ENCODE data around the gene KRTAP5-1.

The KRTAP5-1 gene

DNA sequence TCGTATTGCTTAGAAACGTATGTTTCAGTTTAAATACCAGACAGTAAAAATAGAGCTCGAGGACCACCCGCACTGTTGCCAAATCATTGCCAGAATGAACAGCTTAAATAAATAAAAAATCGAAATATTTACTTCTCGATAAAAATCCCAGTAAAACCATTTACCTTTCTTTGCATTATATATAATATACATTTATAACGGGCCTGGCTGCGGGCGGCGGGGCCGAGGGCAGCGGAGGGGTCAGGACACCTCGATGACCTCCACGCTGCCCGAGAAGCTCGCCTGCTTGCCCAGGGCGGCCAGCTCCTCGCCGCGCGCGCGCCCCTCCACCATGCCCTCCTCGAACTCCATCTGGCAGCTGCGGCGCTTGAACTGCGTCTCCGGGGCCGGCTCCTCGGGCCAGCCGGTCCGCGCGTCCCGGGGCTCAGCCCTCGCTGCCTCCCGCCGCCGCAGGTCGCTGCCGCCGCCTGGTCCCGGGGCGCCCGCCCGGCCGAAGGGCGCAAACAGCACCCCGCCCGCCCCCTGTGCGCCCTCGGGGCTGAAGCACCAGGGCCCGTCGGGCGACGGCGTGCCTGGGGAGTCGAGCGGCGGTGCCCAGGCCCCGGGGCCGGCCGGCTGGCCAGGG is 28.7 kb downstream of the KRTAP5-1 start:
- H4K91ac ChIP-seq (ENCODE audit: low read depth, low read length), result no peak overlapping the region
- no peak overlapping the region for H3K23ac ChIP-seq (ENCODE audit: low read length)
- H3K27ac ChIP-seq (ENCODE audit: low read depth, low read length), result no peak overlapping the region
- H3K79me1 ChIP-seq (ENCODE audit: low read length), result no peaks in the 10 kb centered on the region
- peaks cover 48 to 52% of the 10 kb centered on the region in 2 experiments for H3K36me3 ChIP-seq (ENCODE audit: control insufficient read depth in 1 of 2, insufficient read depth in 2 of 2, low read length in 2 of 2)
- H2AFZ ChIP-seq (ENCODE audit: insufficient read depth, low read length, poor library complexity), result no peak overlapping the region
- no peak overlapping the region for H4K8ac ChIP-seq (ENCODE audit: low read depth, low read length)
- H4K12ac ChIP-seq (ENCODE audit: low read depth, low read length), result no peak overlapping the region
- H3K14ac ChIP-seq (ENCODE audit: low read length), result no peak overlapping the region
- no peaks in the 10 kb centered on the region for H3K27me3 ChIP-seq (ENCODE audit: insufficient read depth, low read length)
- DNase-seq, result no peak
- no peak overlapping the region for H2BK120ac ChIP-seq (ENCODE audit: insufficient read depth, low read length, poor library complexity)
- 100% methylated on average over 2 of the region's 63 CpGs for WGBS (ENCODE audit: extremely low coverage, insufficient coverage, insufficient read length)
- no peak overlapping the region for H3K4me2 ChIP-seq (ENCODE audit: low read length)
- no peak overlapping the region for H2BK12ac ChIP-seq (ENCODE audit: low read length)
- H3K9ac ChIP-seq (ENCODE audit: low read length), result no peak overlapping the region
- no peak overlapping the region for H3K18ac ChIP-seq (ENCODE audit: low read length)
- no peak overlapping the region for H3K4me3 ChIP-seq (ENCODE audit: low read depth, low read length)
- no peak overlapping the region for H2AK5ac ChIP-seq (ENCODE audit: low read length)
- H3K9me3 ChIP-seq (ENCODE audit: insufficient read depth, low read depth, low read length), result peaks cover 5% of the 10 kb centered on the region
- no peak overlapping the region for H2BK5ac ChIP-seq (ENCODE audit: low read depth, low read length, poor library complexity)
- H3K4ac ChIP-seq (ENCODE audit: low read depth, low read length), result no peak overlapping the region
- peaks cover 2 to 4% of the 10 kb centered on the region in 2 experiments for H3K4me1 ChIP-seq (ENCODE audit: control insufficient read depth in 1 of 2, insufficient read depth in 2 of 2, low read length in 2 of 2)
- H3K79me2 ChIP-seq (ENCODE audit: control insufficient read depth, insufficient read depth, low read length, poor library complexity), result no peaks in the 10 kb centered on the region

DNA sequence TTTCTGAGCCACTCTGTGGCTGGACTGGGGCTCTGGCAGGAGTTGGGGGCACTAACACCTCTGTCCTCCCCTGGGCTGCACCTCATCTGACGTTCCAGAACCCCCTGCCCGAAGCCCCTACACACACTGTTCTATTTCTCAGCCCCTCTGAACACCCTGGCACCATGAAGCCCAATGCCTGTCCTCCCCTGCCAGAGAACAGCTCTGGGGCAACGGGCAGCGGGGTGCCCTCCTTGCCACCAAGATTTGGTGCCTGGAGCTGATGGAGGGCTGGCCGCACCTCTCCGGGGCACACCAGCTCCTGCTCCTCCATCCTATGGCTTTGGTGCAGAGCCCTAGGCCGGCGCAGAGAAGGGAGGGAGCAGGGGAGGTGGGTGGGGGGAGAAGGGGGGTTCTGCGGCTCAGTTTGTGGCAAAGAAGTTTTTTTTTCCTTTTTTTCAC is 29.4 kb downstream of the KRTAP5-1 start:
- Histone ChIP-seq H4K8ac (ENCODE audit: low read depth, low read length) (no peak overlapping the region), H2BK5ac (ENCODE audit: low read depth, low read length, poor library complexity) (no peak overlapping the region), H3K14ac (ENCODE audit: low read length) (no peak overlapping the region), H3K23ac (ENCODE audit: low read length) (no peak overlapping the region), H3K4me2 (ENCODE audit: low read length) (no peak overlapping the region), H3K18ac (ENCODE audit: low read length) (no peak overlapping the region), H3K36me3 (ENCODE audit: control insufficient read depth in 1 of 2, insufficient read depth in 2 of 2, low read length in 2 of 2) (peaks cover 43 to 46% of the 10 kb centered on the region in 2 experiments), H4K12ac (ENCODE audit: low read depth, low read length) (no peak overlapping the region), H3K9ac (ENCODE audit: low read length) (no peak overlapping the region), H3K79me2 (ENCODE audit: control insufficient read depth, insufficient read depth, low read length, poor library complexity) (no peaks in the 10 kb centered on the region), H4K91ac (ENCODE audit: low read depth, low read length) (no peak overlapping the region), H2BK120ac (ENCODE audit: insufficient read depth, low read length, poor library complexity) (no peak overlapping the region), H3K4me3 (ENCODE audit: low read depth, low read length) (no peak overlapping the region), H2BK12ac (ENCODE audit: low read length) (no peak overlapping the region), H2AK5ac (ENCODE audit: low read length) (no peak overlapping the region), H3K79me1 (ENCODE audit: low read length) (no peaks in the 10 kb centered on the region), H3K27me3 (ENCODE audit: insufficient read depth, low read length) (no peaks in the 10 kb centered on the region), H3K4ac (ENCODE audit: low read depth, low read length) (no peak overlapping the region), H2AFZ (ENCODE audit: insufficient read depth, low read length, poor library complexity) (no peak overlapping the region), H3K9me3 (ENCODE audit: insufficient read depth, low read depth, low read length) (peaks cover 5% of the 10 kb centered on the region), H3K4me1 (ENCODE audit: control insufficient read depth in 1 of 2, insufficient read depth in 2 of 2, low read length in 2 of 2) (peaks cover 2 to 4% of the 10 kb centered on the region in 2 experiments), H3K27ac (ENCODE audit: low read depth, low read length) (no peak overlapping the region)
- no peak for DNase-seq
- WGBS (ENCODE audit: extremely low coverage, insufficient coverage, insufficient read length), result no CpG with 5 or more reads among the region's 9 CpGs

DNA sequence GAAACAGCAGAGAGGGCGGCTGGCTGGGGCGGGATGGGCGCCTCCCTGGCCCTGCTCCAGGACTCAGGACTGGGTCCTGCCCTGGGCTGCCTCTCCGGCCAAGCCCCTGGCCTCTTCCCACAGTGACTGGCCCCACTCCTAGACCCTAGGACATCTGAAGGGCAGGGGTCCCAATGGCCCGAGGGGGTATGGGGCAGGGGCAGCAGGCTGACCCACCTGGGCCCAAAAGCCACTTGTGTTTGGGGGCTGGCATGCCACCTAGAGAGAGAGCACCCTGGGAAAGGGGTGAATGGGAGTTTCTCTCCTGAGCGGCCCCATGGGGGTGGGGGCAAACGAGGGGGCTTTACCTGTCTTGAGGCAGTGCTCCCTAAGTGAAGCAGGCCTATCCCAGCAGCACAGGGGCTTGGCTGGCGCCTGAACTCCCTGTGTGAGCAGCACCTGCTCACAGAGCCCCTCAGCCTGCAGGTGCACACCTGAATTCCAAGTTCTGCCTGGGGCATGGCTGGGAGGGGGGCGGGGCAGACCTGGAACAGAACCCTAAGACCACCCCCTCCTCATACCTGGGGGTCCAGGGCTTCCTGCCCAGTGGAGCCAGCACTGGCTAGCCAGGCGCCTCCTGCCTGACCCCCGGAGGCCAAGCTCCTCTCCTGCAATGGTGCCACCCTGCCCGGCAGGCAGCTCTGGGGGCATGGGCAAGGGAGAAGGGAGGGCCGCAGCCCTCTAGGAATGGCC is 29.9 kb downstream of the KRTAP5-1 start:
- no peak overlapping the region for H2BK120ac ChIP-seq (ENCODE audit: insufficient read depth, low read length, poor library complexity)
- no peak overlapping the region for H4K91ac ChIP-seq (ENCODE audit: low read depth, low read length)
- H3K18ac ChIP-seq (ENCODE audit: low read length), result no peak overlapping the region
- H3K4me1 ChIP-seq (ENCODE audit: control insufficient read depth in 1 of 2, insufficient read depth in 2 of 2, low read length in 2 of 2), result peaks cover 2 to 4% of the 10 kb centered on the region in 2 experiments
- H3K27me3 ChIP-seq (ENCODE audit: insufficient read depth, low read length), result no peaks in the 10 kb centered on the region
- no peak overlapping the region for H3K4me3 ChIP-seq (ENCODE audit: low read depth, low read length)
- H4K8ac ChIP-seq (ENCODE audit: low read depth, low read length), result no peak overlapping the region
- no peak overlapping the region for H3K4ac ChIP-seq (ENCODE audit: low read depth, low read length)
- H3K4me2 ChIP-seq (ENCODE audit: low read length), result no peak overlapping the region
- H3K14ac ChIP-seq (ENCODE audit: low read length), result no peak overlapping the region
- no peaks in the 10 kb centered on the region for H3K79me1 ChIP-seq (ENCODE audit: low read length)
- H2AK5ac ChIP-seq (ENCODE audit: low read length), result no peak overlapping the region
- H2AFZ ChIP-seq (ENCODE audit: insufficient read depth, low read length, poor library complexity), result no peak overlapping the region
- no peak overlapping the region for H3K27ac ChIP-seq (ENCODE audit: low read depth, low read length)
- H3K79me2 ChIP-seq (ENCODE audit: control insufficient read depth, insufficient read depth, low read length, poor library complexity), result no peaks in the 10 kb centered on the region
- no peak overlapping the region for H3K9ac ChIP-seq (ENCODE audit: low read length)
- H3K9me3 ChIP-seq (ENCODE audit: insufficient read depth, low read depth, low read length), result peaks cover 5% of the 10 kb centered on the region
- no peak overlapping the region for H4K12ac ChIP-seq (ENCODE audit: low read depth, low read length)
- DNase-seq, result no peak
- no peak overlapping the region for H2BK5ac ChIP-seq (ENCODE audit: low read depth, low read length, poor library complexity)
- H2BK12ac ChIP-seq (ENCODE audit: low read length), result no peak overlapping the region
- no CpG with 5 or more reads among the region's 13 CpGs for WGBS (ENCODE audit: extremely low coverage, insufficient coverage, insufficient read length)
- no peak overlapping the region for H3K23ac ChIP-seq (ENCODE audit: low read length)
- H3K36me3 ChIP-seq (ENCODE audit: control insufficient read depth in 1 of 2, insufficient read depth in 2 of 2, low read length in 2 of 2), result peaks cover 37 to 40% of the 10 kb centered on the region in 2 experiments

DNA sequence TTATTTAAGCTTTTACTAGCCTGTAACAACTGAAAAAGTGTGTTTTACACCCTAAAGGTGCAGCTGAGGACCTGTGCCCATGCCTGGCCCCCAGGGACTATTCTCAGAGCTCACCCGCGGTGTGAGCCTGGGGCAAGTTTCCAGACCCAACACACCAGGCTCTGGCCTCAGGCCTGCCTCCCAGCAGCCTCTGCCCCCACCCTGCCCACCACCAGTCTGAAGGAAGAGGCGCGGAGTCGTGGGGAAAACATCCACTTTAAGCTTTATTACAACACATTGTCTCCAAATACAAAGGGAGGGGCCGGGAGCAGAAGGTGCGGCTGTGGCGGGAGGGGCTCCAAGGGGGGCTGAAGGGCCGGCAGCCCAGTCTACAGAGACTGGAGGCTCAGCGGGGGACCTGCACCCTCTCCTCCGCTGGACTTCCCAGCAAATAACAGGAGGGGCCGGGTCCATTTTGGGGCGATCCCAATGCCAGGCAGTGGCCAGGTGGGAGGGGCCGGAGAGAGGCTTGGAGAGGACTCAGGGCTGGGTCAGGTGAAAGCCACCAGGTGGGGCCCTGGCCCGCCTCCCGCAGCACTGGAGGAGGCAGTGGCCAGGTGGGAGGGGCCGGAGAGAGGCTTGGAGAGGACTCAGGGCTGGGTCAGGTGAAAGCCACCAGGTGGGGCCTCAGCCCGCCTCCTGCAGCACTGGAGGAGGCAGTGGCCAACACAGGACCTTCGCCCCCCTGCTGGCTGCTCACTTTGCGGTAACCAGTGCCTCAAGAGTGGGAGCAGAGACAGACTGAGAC is 31.1 kb downstream of the KRTAP5-1 start:
- Histone ChIP-seq H3K9me3 (ENCODE audit: insufficient read depth, low read depth, low read length) (peaks cover 7% of the 10 kb centered on the region), H3K18ac (ENCODE audit: low read length) (no peak overlapping the region), H2AFZ (ENCODE audit: insufficient read depth, low read length, poor library complexity) (no peak overlapping the region), H4K8ac (ENCODE audit: low read depth, low read length) (no peak overlapping the region), H2BK120ac (ENCODE audit: insufficient read depth, low read length, poor library complexity) (no peak overlapping the region), H4K91ac (ENCODE audit: low read depth, low read length) (no peak overlapping the region), H2BK12ac (ENCODE audit: low read length) (no peak overlapping the region), H2AK5ac (ENCODE audit: low read length) (no peak overlapping the region), H3K4me3 (ENCODE audit: low read depth, low read length) (no peak overlapping the region), H3K27me3 (ENCODE audit: insufficient read depth, low read length) (peaks cover 5% of the 10 kb centered on the region), H3K79me1 (ENCODE audit: low read length) (no peaks in the 10 kb centered on the region), H3K14ac (ENCODE audit: low read length) (no peak overlapping the region), H3K9ac (ENCODE audit: low read length) (no peak overlapping the region), H2BK5ac (ENCODE audit: low read depth, low read length, poor library complexity) (no peak overlapping the region), H3K4me2 (ENCODE audit: low read length) (no peak overlapping the region), H3K4me1 (ENCODE audit: control insufficient read depth in 1 of 2, insufficient read depth in 2 of 2, low read length in 2 of 2) (peaks cover 2 to 4% of the 10 kb centered on the region in 2 experiments), H3K23ac (ENCODE audit: low read length) (no peak overlapping the region), H3K79me2 (ENCODE audit: control insufficient read depth, insufficient read depth, low read length, poor library complexity) (no peaks in the 10 kb centered on the region), H3K27ac (ENCODE audit: low read depth, low read length) (no peak overlapping the region), H4K12ac (ENCODE audit: low read depth, low read length) (no peak overlapping the region), H3K36me3 (ENCODE audit: control insufficient read depth in 1 of 2, insufficient read depth in 2 of 2, low read length in 2 of 2) (peaks cover 26 to 28% of the 10 kb centered on the region in 2 experiments), H3K4ac (ENCODE audit: low read depth, low read length) (no peak overlapping the region)
- no peak for DNase-seq
- no CpG with 5 or more reads among the region's 20 CpGs for WGBS (ENCODE audit: extremely low coverage, insufficient coverage, insufficient read length)

Data from trophoblast cell (in vitro differentiated cells and primary cell).